ENCODE data around the gene STK39. TPM values are rescaled to one million over a fixed set of nuclear protein-coding genes. Genes with fewer than 3 reads are reported as not detected.

The STK39 gene
- total and polyA plus RNA-seq, 9 of the 15 experiments (the other 6 are each of a cell fraction or from before 2014, with no cell fraction given), result 0.19 to 0.76 (median 0.51) TPM

DNA sequence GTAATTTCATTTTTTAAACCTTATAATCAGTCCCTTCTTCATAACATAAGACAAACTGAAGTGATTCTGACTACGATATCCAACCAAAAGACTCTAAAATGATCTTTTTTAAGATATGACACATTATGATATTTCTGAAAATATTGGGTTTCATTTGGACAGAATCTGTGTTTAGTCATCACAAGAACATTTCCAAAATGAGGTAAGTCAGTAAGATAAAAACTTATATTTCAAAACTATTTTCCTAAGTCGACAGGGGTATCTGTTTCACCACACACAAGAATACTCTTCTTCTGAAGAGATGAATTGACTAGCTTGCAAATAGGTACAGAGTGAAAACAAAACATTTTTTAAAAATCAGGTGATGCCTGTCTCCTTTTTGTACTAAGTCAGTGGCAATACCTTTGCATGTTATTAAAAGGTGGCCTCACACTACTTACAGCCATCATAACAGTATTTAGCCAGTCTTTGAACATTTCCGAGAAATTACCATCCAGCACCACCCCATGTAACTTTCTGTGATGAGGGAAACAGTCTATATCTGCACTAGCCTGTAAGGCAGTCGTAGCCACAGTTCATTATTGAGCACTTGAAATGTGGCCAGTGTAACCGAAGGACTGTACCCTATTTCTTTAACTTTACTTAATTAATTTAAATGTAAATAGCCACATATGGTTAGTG lies 13.5 kb downstream of the STK39 start:
- no peaks in the 10 kb centered on the region for H3K9me1 ChIP-seq (ENCODE audit: control insufficient read depth, insufficient read depth, low read length)
- no peaks in the 10 kb centered on the region for H3K9me3 ChIP-seq (replicated peaks; ENCODE audit: control insufficient read depth, insufficient read depth, low read depth, low read length)
- H3K4me3 ChIP-seq, result no peak overlapping the region
- H3K79me2 ChIP-seq (ENCODE audit: control insufficient read depth, insufficient read depth, low read length), result no peaks in the 10 kb centered on the region
- H3K9ac ChIP-seq (ENCODE audit: insufficient read depth in 1 of 2, low read depth in 2 of 2, low read length in 2 of 2), result no peak overlapping the region
- peaks cover 2 to 10% of the 10 kb centered on the region in 2 experiments; a peak in 1 of 5 replicates for H3K27me3 ChIP-seq (ENCODE audit: control insufficient read depth in 2 of 2, insufficient read depth in 2 of 2, low read length in 2 of 2)
- no peak overlapping the region for H2AFZ ChIP-seq (ENCODE audit: low read depth, low read length)
- in situ Hi-C loops (cut with MboI) (no loop called here), intact Hi-C loops (cut with micrococcal nuclease) (no loop called here)
- H3K4me2 ChIP-seq (ENCODE audit: insufficient read depth, low read length), result no peak overlapping the region
- H3K36me3 ChIP-seq (ENCODE audit: control insufficient read depth, insufficient read depth, low read length), result no peaks in the 10 kb centered on the region
- ATAC-seq (no peak), DNase-seq (ENCODE audit: extremely low read depth in 1 of 4, low spot score in 3 of 4) (no peak), FAIRE-seq (peak; percentile 67)
- no peak overlapping the region for H3K27ac ChIP-seq (ENCODE audit: extremely low read depth, low read depth, low read length)
- ChIA-PET CTCF (ENCODE audit: low intra/inter-chr PET ratio) (no interaction called here), POLR2A (interaction anchor here (0.7 kb wide), 1 partner anchor 68 kb away, joined by 3 read pairs; no protein-coding TSS in a partner anchor)
- H3K4me1 ChIP-seq (replicated peaks in 1 of 2; ENCODE audit: control insufficient read depth in 2 of 2, insufficient read depth in 2 of 2, low read length in 2 of 2), result no peaks in the 10 kb centered on the region
- no TSS peak for BruUV-seq (replicated peaks)
- TF ChIP-seq CAMTA2 (CRISPR knock-in tag; conservative IDR thresholded peaks at IDR 0.05) (no peak), FOXK1 (CRISPR knock-in tag; IDR thresholded peaks at IDR 0.05; ENCODE audit: borderline replicate concordance) (no peak), ATF7 (IDR thresholded peaks at IDR 0.05) (no peak), BDP1 (IDR thresholded peaks at IDR 0.05; ENCODE audit: insufficient read depth, insufficient read length) (no peak), NFYB (IDR thresholded peaks at IDR 0.05; ENCODE audit: extremely low read depth, insufficient read length) (no peak), RBM15 (IDR thresholded peaks at IDR 0.05; ENCODE audit: insufficient read depth, low read length) (no peak), CREB3L1 (IDR thresholded peaks at IDR 0.05; ENCODE audit: borderline replicate concordance, low read depth) (no peak), AFF4 (CRISPR knock-in tag; IDR thresholded peaks at IDR 0.05) (no peak), NR1H2 (CRISPR knock-in tag; IDR thresholded peaks at IDR 0.05) (no peak), SMARCE1 (IDR thresholded peaks at IDR 0.05) (no peak), POLR3G (IDR thresholded peaks at IDR 0.05; ENCODE audit: extremely low read depth, insufficient read length, insufficient replicate concordance) (no peak), HNRNPL (IDR thresholded peaks at IDR 0.05; ENCODE audit: low read depth, low read length) (no peak), DMBX1 (CRISPR knock-in tag; IDR thresholded peaks at IDR 0.05; ENCODE audit: borderline replicate concordance) (no peak)
- TF ChIP-seq, protein P1, sequence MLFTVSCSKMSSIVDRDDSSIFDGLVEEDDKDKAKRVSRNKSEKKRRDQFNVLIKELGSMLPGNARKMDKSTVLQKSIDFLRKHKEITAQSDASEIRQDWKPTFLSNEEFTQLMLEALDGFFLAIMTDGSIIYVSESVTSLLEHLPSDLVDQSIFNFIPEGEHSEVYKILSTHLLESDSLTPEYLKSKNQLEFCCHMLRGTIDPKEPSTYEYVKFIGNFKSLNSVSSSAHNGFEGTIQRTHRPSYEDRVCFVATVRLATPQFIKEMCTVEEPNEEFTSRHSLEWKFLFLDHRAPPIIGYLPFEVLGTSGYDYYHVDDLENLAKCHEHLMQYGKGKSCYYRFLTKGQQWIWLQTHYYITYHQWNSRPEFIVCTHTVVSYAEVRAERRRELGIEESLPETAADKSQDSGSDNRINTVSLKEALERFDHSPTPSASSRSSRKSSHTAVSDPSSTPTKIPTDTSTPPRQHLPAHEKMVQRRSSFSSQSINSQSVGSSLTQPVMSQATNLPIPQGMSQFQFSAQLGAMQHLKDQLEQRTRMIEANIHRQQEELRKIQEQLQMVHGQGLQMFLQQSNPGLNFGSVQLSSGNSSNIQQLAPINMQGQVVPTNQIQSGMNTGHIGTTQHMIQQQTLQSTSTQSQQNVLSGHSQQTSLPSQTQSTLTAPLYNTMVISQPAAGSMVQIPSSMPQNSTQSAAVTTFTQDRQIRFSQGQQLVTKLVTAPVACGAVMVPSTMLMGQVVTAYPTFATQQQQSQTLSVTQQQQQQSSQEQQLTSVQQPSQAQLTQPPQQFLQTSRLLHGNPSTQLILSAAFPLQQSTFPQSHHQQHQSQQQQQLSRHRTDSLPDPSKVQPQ (CRISPR knock-in tag; IDR thresholded peaks at IDR 0.05; ENCODE audit: borderline replicate concordance), result no peak
- 0% methylated on average over 5 of the region's 5 CpGs for WGBS (ENCODE audit: insufficient coverage, low coverage, missing lambda C conversion rate)
- no peaks in the 10 kb centered on the region; the same call in 1 of the 2 replicates for H4K20me1 ChIP-seq (replicated peaks; ENCODE audit: control insufficient read depth, insufficient read depth, low read length)

Measured in K562 (cell line).